Stimulated activated CD4-positive, alpha-beta T cell treated with anti-CD3 and anti-CD28 coated beads, Interleukin-4, amount 100 ng/mL, for 4 hours (primary cell): ENCODE results near the gene PLCB1.
"Not testable (repeated sequence)": the region's sequence is repeated elsewhere in the genome, so short reads cannot be mapped to it uniquely, and the experiment has no call there.

ENCODE experiments used
- DNase-seq, 2 experiments: peaks; one replicate each; pipeline ENCODE4 v3.0.0-alpha.2; 2020

PLCB1 gene

GRCh38 chr20:8346700-8347270, 214.7 kb downstream of the PLCB1 start:
- no peak for DNase-seq

GRCh38 chr20:8350225-8350624, 218.2 kb downstream of the PLCB1 start:
- DNase-seq = not testable (repeated sequence)

GRCh38 chr20:8352486-8352885, 220.4 kb downstream of the PLCB1 start:
- DNase-seq = no peak

GRCh38 chr20:8353512-8353911, 221.4 kb downstream of the PLCB1 start:
- DNase-seq = no peak

GRCh38 chr20:8355453-8355852, 223.4 kb downstream of the PLCB1 start:
- DNase-seq = no peak

GRCh38 chr20:8356806-8357205, 224.7 kb downstream of the PLCB1 start:
- DNase-seq = no peak

GRCh38 chr20:8357703-8358102, 225.6 kb downstream of the PLCB1 start:
- no peak for DNase-seq

- DNase-seq = no peak
Observed at GRCh38 chr20:8360035-8360434, 228.0 kb downstream of the PLCB1 start.

- no peak for DNase-seq
Observed at GRCh38 chr20:8361006-8361652, 229.1 kb downstream of the PLCB1 start.

- no peak for DNase-seq
Observed at GRCh38 chr20:8361779-8362178, 229.7 kb downstream of the PLCB1 start.

- DNase-seq = no peak
Observed at GRCh38 chr20:8362457-8362856, 230.4 kb downstream of the PLCB1 start.

- DNase-seq = no peak
Observed at GRCh38 chr20:8363970-8364733, 232.1 kb downstream of the PLCB1 start.

- no peak for DNase-seq
Observed at GRCh38 chr20:8364734-8365078, 232.6 kb downstream of the PLCB1 start.

- DNase-seq = no peak
Observed at GRCh38 chr20:8365634-8366033, 233.6 kb downstream of the PLCB1 start.

- no peak for DNase-seq
Observed at GRCh38 chr20:8366303-8366923, 234.3 kb downstream of the PLCB1 start.

GRCh38 chr20:8367689-8368088, 235.6 kb downstream of the PLCB1 start:
- no peak for DNase-seq

- DNase-seq = no peak
Observed at GRCh38 chr20:8368670-8369069, 236.6 kb downstream of the PLCB1 start.

- DNase-seq = no peak
Observed at GRCh38 chr20:8369311-8369710, 237.2 kb downstream of the PLCB1 start.

GRCh38 chr20:8370774-8371173, 238.7 kb downstream of the PLCB1 start:
- no peak for DNase-seq

GRCh38 chr20:8372824-8373380, 240.8 kb downstream of the PLCB1 start:
- DNase-seq = no peak

- DNase-seq = no peak
Observed at GRCh38 chr20:8373579-8373978, 241.5 kb downstream of the PLCB1 start.

GRCh38 chr20:8375898-8376297, 243.8 kb downstream of the PLCB1 start:
- no peak for DNase-seq

GRCh38 chr20:8376940-8377339, 244.9 kb downstream of the PLCB1 start:
- DNase-seq = no peak

- DNase-seq = not testable (repeated sequence)
Observed at GRCh38 chr20:8379125-8379524, 247.1 kb downstream of the PLCB1 start.
